Naive thymus-derived CD4-positive, alpha-beta T cell (primary cell): ENCODE measurements around the gene ADARB1. TPM values are rescaled to one million over a fixed set of nuclear protein-coding genes. Genes with fewer than 3 reads are reported as not detected.

ENCODE experiments used
- ATAC-seq: fragments of 150-1000 bp; cut with Tn5 transposase; 2 replicates; pipeline ENCODE4 v1.10.0; 2021; ENCODE audit warnings: mild to moderate bottlenecking, moderate library complexity
- CTCF ChIA-PET: fragments of 350-600 bp; sonication (Branson Sonifier 250); formaldehyde crosslinking; loops from one replicate; lab custom pipeline; 2021; ENCODE audit warnings: antibody characterized with exemption; lab: Charles Lee
- POLR2A ChIA-PET: fragments of 350-600 bp; sonication (Branson Sonifier 250); formaldehyde crosslinking; loops from one replicate; lab custom pipeline; 2021; ENCODE audit warnings: antibody characterized with exemption, inconsistent platforms; lab: Charles Lee
- DNase-seq, 9 donors: peaks; one replicate each; pipeline versions ENCODE4 v3.0.0 to v3.0.0-alpha.2; 2020 to 2022; ENCODE audit warnings: mixed read lengths in 1 of 9
- H3K27ac ChIP-seq: one replicate; pipeline ENCODE4 v1.7.0; 2013; ENCODE audit warnings: mild to moderate bottlenecking, low read depth, low read length, moderate library complexity
- H3K27me3 ChIP-seq, 2 donors: one replicate each; pipeline ENCODE4 v1.7.0; 2013; ENCODE audit warnings: low read length in 2 of 2, mild to moderate bottlenecking in 2 of 2, moderate library complexity in 2 of 2; ENCODE audit not compliant: control insufficient read depth in 2 of 2, insufficient read depth in 2 of 2
- H3K36me3 ChIP-seq, 3 experiments: 1 replicate in 2 of 3; 2 replicates in 1 of 3; pipeline ENCODE4 v1.7.0; 2013; ENCODE audit warnings: low read length in 3 of 3, mild to moderate bottlenecking in 3 of 3, moderate library complexity in 1 of 3; ENCODE audit not compliant: insufficient read depth in 3 of 3, control insufficient read depth in 2 of 3
- H3K4me1 ChIP-seq, 2 donors: one replicate each; pipeline ENCODE4 v1.7.0; 2013; ENCODE audit warnings: low read length in 2 of 2, mild to moderate bottlenecking in 2 of 2, moderate library complexity in 1 of 2; ENCODE audit not compliant: control insufficient read depth in 2 of 2, insufficient read depth in 2 of 2
- H3K4me3 ChIP-seq: 2 replicates; pipeline ENCODE4 v1.7.0; 2013; ENCODE audit warnings: mild to moderate bottlenecking, low read length
- H3K9me3 ChIP-seq, 3 experiments: 1 replicate in 2 of 3; 2 replicates in 1 of 3; pipeline ENCODE4 v1.7.0; 2013; ENCODE audit warnings: low read length in 3 of 3; ENCODE audit not compliant: control insufficient read depth in 2 of 3
- H3K27ac Mint-ChIP-seq, 9 donors: one replicate each; pipeline ENCODE4 v1.8.0; 2020 to 2022; ENCODE audit warnings: mixed read lengths in 9 of 9, mild to moderate bottlenecking in 8 of 9, moderate library complexity in 5 of 9, inconsistent platforms in 2 of 9
- H3K27me3 Mint-ChIP-seq, 5 donors: one replicate each; pipeline ENCODE4 v1.8.0; 2021 to 2022; ENCODE audit warnings: mixed read lengths in 5 of 5, mild to moderate bottlenecking in 1 of 5
- H3K36me3 Mint-ChIP-seq, 5 donors: one replicate each; pipeline ENCODE4 v1.8.0; 2020 to 2022; ENCODE audit warnings: mixed read lengths in 5 of 5, mild to moderate bottlenecking in 3 of 5, inconsistent platforms in 1 of 5
- H3K4me1 Mint-ChIP-seq, 7 donors: one replicate each; pipeline ENCODE4 v1.8.0; 2020 to 2022; ENCODE audit warnings: mixed read lengths in 7 of 7, mild to moderate bottlenecking in 3 of 7, inconsistent platforms in 1 of 7
- H3K4me3 Mint-ChIP-seq, 10 donors: one replicate each; pipeline ENCODE4 v1.8.0; 2020 to 2022; ENCODE audit warnings: mild to moderate bottlenecking in 10 of 10, mixed read lengths in 10 of 10, moderate library complexity in 6 of 10, inconsistent platforms in 2 of 10
- H3K9me3 Mint-ChIP-seq, 11 donors: one replicate each; pipeline ENCODE4 v1.8.0; 2020 to 2022; ENCODE audit warnings: mixed read lengths in 11 of 11, mild to moderate bottlenecking in 4 of 11, inconsistent platforms in 1 of 11, moderate library complexity in 1 of 11
- intact Hi-C, 2 donors: fragments of 100-400 bp; cut with micrococcal nuclease; formaldehyde crosslinking; loops; one replicate each; pipeline ENCODE4 v1.15.1; 2023
- polyA plus RNA-seq, 2 donors: library from polyadenylated mRNA; unstranded; fragments of 300-500 nt; fragmentation: Illumina TruSeq; gene quantifications; one replicate each; pipeline ENCODE4 v1.2.3, GENCODE V29; 2021
- total RNA-seq, 6 experiments: library from RNA in 5 of 6; stranded (reverse) in 5 of 6; gene quantifications; 1 replicate in 5 of 6; 2 replicates in 1 of 6; pipeline ENCODE4 v1.2.3 and lab custom pipeline; 2021 to 2026

ADARB1 gene
- total and polyA plus RNA-seq, 7 experiments from 2014 or later: 6.2 to 52.2 (median 38.4) TPM

DNA sequence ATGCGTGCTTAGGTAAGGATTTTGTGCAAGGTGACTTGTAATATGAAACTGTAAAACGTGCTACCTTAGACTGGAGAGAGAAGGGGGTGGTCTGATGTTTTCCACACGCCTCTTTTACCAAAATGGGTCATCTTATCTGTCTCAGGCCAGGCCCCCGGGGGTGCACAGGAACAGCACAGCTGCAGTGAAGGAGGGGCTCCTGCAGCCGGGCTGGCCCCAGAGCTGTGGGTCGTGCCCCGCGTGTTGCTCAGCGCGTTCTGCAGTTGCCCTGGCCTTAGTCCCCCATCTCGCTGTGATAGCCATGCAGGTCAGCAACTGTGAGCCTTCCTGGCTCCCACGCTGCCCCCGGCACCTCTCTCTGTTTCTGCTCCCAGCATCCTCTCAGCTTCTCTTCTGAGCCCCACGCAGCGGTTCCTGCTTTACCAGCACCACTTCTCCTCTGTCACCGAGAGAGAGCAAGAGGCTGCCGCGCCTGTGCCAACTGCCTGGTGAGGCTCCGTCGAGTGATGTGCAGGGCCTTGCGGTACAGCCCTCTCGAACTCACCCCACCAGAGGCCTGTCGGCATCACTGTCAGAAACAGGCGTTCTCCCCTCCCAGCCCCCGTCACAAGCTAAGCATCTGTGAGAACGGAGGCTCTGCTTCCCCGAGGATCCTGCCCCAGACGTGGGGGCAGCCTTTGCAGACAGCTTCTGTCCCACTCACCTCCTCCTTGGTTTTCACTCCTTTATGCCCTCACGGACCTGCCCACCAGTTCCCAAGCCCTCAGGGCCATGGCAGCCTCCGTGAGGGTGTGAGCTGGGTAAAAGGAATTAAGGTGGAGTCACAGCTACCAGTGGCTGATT lies 73.3 kb downstream of the ADARB1 start:
- no peak overlapping the region for H3K27ac Mint-ChIP-seq
- H3K27me3 ChIP-seq: no peaks in the 10 kb centered on the region
- ChIA-PET POLR2A (interaction anchor here (1.2 kb wide), 1 partner anchor 16 kb away, joined by 3 read pairs; no protein-coding TSS in a partner anchor), CTCF (interaction anchor here (1.4 to 2.8 kb wide), 2 partner anchors 9 to 11 kb away, joined by 4 to 13 read pairs; no protein-coding TSS in a partner anchor)
- H3K27ac ChIP-seq: no peak overlapping the region
- H3K4me3 ChIP-seq: no peak overlapping the region
- peaks cover 3 to 21% (median 14%) of the 10 kb centered on the region in 5 donors for H3K36me3 Mint-ChIP-seq
- ATAC-seq: no peak
- H3K27me3 Mint-ChIP-seq: no peaks in the 10 kb centered on the region
- H3K4me1 Mint-ChIP-seq: peaks cover 13 to 26% (median 20%) of the 10 kb centered on the region in 7 donors
- DNase-seq: no peak
- H3K4me3 Mint-ChIP-seq: no peak overlapping the region
- intact Hi-C loops: no loop called here
- no peaks in the 10 kb centered on the region for H3K9me3 Mint-ChIP-seq
- peaks cover 0 to 33% (median 0%) of the 10 kb centered on the region in 3 experiments for H3K36me3 ChIP-seq
- no peaks in the 10 kb centered on the region for H3K9me3 ChIP-seq
- peaks cover 4% of the 10 kb centered on the region in 2 donors for H3K4me1 ChIP-seq

- Histone ChIP-seq H3K4me3 (no peak overlapping the region), H3K36me3 (peaks cover 0 to 25% (median 0%) of the 10 kb centered on the region in 3 experiments), H3K27ac (no peak overlapping the region), H3K9me3 (no peaks in the 10 kb centered on the region), H3K27me3 (no peaks in the 10 kb centered on the region), H3K4me1 (peaks cover 10% of the 10 kb centered on the region in 2 donors)
- H3K27me3 Mint-ChIP-seq: no peaks in the 10 kb centered on the region
- ChIA-PET POLR2A (interaction anchor here (1.2 kb wide), 1 partner anchor 15 kb away, joined by 3 read pairs; no protein-coding TSS in a partner anchor), CTCF (interaction anchor here (1.4 to 2.8 kb wide), 2 partner anchors 10 to 12 kb away, joined by 4 to 13 read pairs; no protein-coding TSS in a partner anchor)
- DNase-seq (no peak), ATAC-seq (no peak)
- H3K36me3 Mint-ChIP-seq: peaks cover 3 to 16% (median 8%) of the 10 kb centered on the region in 5 donors
- H3K4me1 Mint-ChIP-seq: peaks cover 20 to 32% (median 25%) of the 10 kb centered on the region in 7 donors
- intact Hi-C loops: no loop called here
- H3K27ac Mint-ChIP-seq: no peak overlapping the region
- H3K4me3 Mint-ChIP-seq: no peak overlapping the region
- no peaks in the 10 kb centered on the region for H3K9me3 Mint-ChIP-seq
Measured at GRCh38 chr21:45148316-45148990, 74.1 kb downstream of the ADARB1 start.

DNA sequence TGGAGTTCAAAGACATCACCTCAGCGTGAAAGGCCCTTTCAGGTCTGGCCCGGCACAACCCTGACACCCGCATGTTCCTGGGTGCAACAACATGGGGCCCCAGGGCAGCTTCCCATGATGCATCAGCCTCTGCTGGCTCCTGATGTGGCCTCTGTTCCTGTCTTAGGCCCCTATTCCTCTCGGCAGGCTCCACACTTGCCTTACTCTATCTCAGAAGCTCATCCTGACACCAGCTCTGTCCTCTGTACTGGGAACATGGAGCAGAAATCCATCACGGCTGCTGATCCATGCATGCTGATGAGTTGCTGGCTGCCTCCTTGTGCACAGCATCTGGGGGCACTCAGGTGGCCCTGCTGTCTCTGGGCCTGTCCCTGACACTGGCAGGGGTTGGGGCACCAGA lies 74.6 kb downstream of the ADARB1 start:
- no peaks in the 10 kb centered on the region for H3K9me3 ChIP-seq
- no peaks in the 10 kb centered on the region for H3K27me3 ChIP-seq
- no peak for ATAC-seq
- peaks cover 19 to 34% (median 29%) of the 10 kb centered on the region in 7 donors for H3K4me1 Mint-ChIP-seq
- H3K9me3 Mint-ChIP-seq: no peaks in the 10 kb centered on the region
- H3K27ac ChIP-seq: no peak overlapping the region
- no peak for DNase-seq
- peaks cover 0 to 21% (median 0%) of the 10 kb centered on the region in 3 experiments for H3K36me3 ChIP-seq
- peaks cover 16% of the 10 kb centered on the region in 2 donors for H3K4me1 ChIP-seq
- H3K4me3 ChIP-seq: no peak overlapping the region
- H3K36me3 Mint-ChIP-seq: peaks cover 3 to 13% (median 8%) of the 10 kb centered on the region in 5 donors
- CTCF ChIA-PET: interaction anchor here (1.4 to 2.8 kb wide), 2 partner anchors 11 to 12 kb away, joined by 4 to 13 read pairs; no protein-coding TSS in a partner anchor
- POLR2A ChIA-PET: no interaction called here
- intact Hi-C loops: loop anchor here in 1 of 2 donors (1.0 kb wide), 1 partner anchor 24 kb away; no protein-coding TSS in a partner anchor
- H3K27me3 Mint-ChIP-seq: no peaks in the 10 kb centered on the region
- no peak overlapping the region for H3K4me3 Mint-ChIP-seq
- H3K27ac Mint-ChIP-seq: peak overlapping the region in 1 of 9 donors; percentile 1

DNA sequence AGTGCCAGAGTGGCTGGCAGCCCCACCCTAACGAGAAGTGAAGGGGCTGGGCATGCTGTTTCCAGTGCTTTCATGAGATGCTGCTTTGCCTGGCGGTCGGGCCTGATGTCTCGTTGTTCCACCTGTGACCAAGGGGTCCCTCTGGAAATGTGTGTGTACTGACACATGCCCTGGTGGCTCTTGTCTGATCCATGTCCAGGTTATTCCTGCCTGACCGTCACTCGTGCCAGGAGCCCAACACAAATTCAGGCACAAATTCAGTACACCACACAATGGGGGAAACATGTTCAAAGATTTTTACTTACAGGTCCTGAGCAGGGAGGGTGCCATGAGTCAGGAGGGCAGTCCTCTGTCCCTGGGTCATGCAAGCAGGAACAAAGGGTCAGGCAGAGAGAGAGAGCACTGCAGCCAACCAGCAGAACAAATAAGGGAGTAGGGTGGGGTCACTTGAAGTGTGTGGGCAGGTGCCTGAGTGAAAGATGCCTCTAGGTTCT lies 76.3 kb downstream of the ADARB1 start:
- Histone ChIP-seq H3K4me1 (peaks cover 16 to 30% of the 10 kb centered on the region in 2 donors), H3K27me3 (no peaks in the 10 kb centered on the region), H3K27ac (no peak overlapping the region), H3K4me3 (no peak overlapping the region), H3K36me3 (peaks cover 0 to 8% (median 0%) of the 10 kb centered on the region in 3 experiments), H3K9me3 (no peaks in the 10 kb centered on the region)
- H3K27me3 Mint-ChIP-seq: no peaks in the 10 kb centered on the region
- H3K9me3 Mint-ChIP-seq: peaks cover 0 to 5% (median 0%) of the 10 kb centered on the region in 11 donors
- H3K36me3 Mint-ChIP-seq: peaks cover 0 to 12% (median 7%) of the 10 kb centered on the region in 5 donors
- peak overlapping the region in 5 of 9 donors; percentile 8 to 77 (median 49) for H3K27ac Mint-ChIP-seq
- DNase-seq (no peak), ATAC-seq (no peak)
- no peak overlapping the region for H3K4me3 Mint-ChIP-seq
- ChIA-PET POLR2A (no interaction called here), CTCF (interaction anchor here (1.0 to 1.7 kb wide), 2 partner anchors 12 to 234 kb away, joined by 3 to 5 read pairs; no protein-coding TSS in a partner anchor)
- peaks cover 25 to 50% (median 43%) of the 10 kb centered on the region in 7 donors for H3K4me1 Mint-ChIP-seq
- intact Hi-C loops: loop anchor here in 1 of 2 donors (10.0 kb wide), 1 partner anchor 104 kb away; no protein-coding TSS in a partner anchor

GRCh38 chr21:45151445-45152160 lies 77.2 kb downstream of the ADARB1 start:
- peaks cover 23 to 55% (median 43%) of the 10 kb centered on the region in 7 donors for H3K4me1 Mint-ChIP-seq
- H3K36me3 Mint-ChIP-seq: peaks cover 0 to 18% (median 5%) of the 10 kb centered on the region in 5 donors
- no peaks in the 10 kb centered on the region for H3K36me3 ChIP-seq
- H3K27me3 Mint-ChIP-seq: no peaks in the 10 kb centered on the region
- no peaks in the 10 kb centered on the region for H3K27me3 ChIP-seq
- DNase-seq: no peak
- H3K4me1 ChIP-seq: peaks cover 16 to 30% of the 10 kb centered on the region in 2 donors
- H3K9me3 ChIP-seq: no peaks in the 10 kb centered on the region
- intact Hi-C loops: loop anchor here (1.0 to 10.0 kb wide), 6 partner anchors 11 to 288 kb away; no protein-coding TSS in a partner anchor
- ChIA-PET POLR2A (interaction anchor here (0.6 to 1.4 kb wide), 2 partner anchors 212 to 812 kb away, joined by 4 to 5 read pairs; partner anchors contain the start of gene SLX9), CTCF (interaction anchor here (1.3 to 1.7 kb wide), 2 partner anchors 13 to 288 kb away, joined by 4 to 5 read pairs; no protein-coding TSS in a partner anchor)
- peak overlapping the region; percentile 50 for H3K27ac ChIP-seq
- no peak overlapping the region for H3K4me3 ChIP-seq
- H3K4me3 Mint-ChIP-seq: peak overlapping the region in 8 of 10 donors; percentile 7 to 81 (median 72)
- peak overlapping the region; percentile 72 to 94 (median 85) for H3K27ac Mint-ChIP-seq
- peaks cover 0 to 13% (median 0%) of the 10 kb centered on the region in 11 donors for H3K9me3 Mint-ChIP-seq
- ATAC-seq: peak; percentile 0
